ENCODE measurements around the gene CLP1.

DNA sequence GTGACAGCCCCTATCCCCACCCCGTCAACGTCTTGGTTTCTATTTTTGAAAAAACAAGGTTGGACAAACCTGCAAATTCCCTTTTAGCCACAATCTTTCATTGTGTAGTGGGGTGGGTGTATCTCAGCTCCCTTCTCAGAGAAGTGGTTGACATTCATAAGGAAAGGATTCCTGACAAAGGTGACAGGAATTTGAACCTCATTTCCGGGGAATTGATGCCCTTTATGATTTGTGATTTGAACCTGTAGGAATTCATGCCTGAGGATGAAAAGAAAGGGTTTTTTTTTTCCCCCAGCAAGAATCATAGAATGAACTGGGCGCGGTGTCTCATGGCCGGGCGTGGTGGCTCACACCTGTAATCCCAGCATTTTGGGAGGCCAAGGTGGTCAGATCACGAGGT, 22.3 kb upstream of the CLP1 start:
- TF ChIP-seq, protein P1, sequence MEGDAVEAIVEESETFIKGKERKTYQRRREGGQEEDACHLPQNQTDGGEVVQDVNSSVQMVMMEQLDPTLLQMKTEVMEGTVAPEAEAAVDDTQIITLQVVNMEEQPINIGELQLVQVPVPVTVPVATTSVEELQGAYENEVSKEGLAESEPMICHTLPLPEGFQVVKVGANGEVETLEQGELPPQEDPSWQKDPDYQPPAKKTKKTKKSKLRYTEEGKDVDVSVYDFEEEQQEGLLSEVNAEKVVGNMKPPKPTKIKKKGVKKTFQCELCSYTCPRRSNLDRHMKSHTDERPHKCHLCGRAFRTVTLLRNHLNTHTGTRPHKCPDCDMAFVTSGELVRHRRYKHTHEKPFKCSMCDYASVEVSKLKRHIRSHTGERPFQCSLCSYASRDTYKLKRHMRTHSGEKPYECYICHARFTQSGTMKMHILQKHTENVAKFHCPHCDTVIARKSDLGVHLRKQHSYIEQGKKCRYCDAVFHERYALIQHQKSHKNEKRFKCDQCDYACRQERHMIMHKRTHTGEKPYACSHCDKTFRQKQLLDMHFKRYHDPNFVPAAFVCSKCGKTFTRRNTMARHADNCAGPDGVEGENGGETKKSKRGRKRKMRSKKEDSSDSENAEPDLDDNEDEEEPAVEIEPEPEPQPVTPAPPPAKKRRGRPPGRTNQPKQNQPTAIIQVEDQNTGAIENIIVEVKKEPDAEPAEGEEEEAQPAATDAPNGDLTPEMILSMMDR (optimal IDR thresholded peaks at IDR 0.05 in 1 of 3, IDR thresholded peaks at IDR 0.05 in 1 of 3, conservative IDR thresholded peaks at IDR 0.05 in 1 of 3; ENCODE audit: extremely low read depth in 1 of 3, insufficient read depth in 2 of 3, low read length in 3 of 3) = no peak
- no peak for TF ChIP-seq EZH2 (IDR thresholded peaks at IDR 0.05; ENCODE audit: low read length)
